ENCODE measurements around the gene AGO3. TPM values are rescaled to one million over a fixed set of nuclear protein-coding genes. Genes with fewer than 3 reads are reported as not detected.

The AGO3 gene
- total and polyA plus RNA-seq, 10 of the 15 experiments (the other 5 are each of a cell fraction or from before 2014, with no cell fraction given): 3.9 to 35.2 (median 12.5) TPM

DNA sequence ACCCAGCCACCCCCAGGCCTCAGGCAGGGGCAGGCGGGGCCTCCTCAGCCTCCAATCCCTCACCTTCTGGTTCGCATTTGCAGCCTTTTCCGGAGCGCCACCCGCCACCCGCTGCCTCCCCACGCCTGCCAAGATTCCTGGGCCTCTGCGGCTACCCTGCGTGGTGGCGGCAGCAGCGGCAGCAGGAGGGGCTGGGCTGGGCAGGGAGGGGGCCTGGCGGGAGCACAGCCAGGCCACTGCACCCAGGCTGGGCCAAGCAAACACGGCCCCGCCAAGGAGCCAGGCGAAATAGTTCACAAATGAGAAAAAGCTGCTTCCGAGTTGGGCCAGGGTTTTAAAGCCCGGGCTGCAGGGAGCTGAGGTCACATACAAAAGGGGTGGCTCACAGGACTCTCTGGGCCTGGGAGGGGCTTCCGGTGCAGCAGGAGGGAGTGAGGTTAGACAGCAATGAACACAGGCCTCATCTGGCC, 184.3 kb downstream of the AGO3 start (continued):
- TF ChIP-seq, protein P1, sequence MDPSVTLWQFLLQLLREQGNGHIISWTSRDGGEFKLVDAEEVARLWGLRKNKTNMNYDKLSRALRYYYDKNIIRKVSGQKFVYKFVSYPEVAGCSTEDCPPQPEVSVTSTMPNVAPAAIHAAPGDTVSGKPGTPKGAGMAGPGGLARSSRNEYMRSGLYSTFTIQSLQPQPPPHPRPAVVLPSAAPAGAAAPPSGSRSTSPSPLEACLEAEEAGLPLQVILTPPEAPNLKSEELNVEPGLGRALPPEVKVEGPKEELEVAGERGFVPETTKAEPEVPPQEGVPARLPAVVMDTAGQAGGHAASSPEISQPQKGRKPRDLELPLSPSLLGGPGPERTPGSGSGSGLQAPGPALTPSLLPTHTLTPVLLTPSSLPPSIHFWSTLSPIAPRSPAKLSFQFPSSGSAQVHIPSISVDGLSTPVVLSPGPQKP (IDR thresholded peaks at IDR 0.05; ENCODE audit: low read depth, low read length): no peak
- TF ChIP-seq, protein P2, sequence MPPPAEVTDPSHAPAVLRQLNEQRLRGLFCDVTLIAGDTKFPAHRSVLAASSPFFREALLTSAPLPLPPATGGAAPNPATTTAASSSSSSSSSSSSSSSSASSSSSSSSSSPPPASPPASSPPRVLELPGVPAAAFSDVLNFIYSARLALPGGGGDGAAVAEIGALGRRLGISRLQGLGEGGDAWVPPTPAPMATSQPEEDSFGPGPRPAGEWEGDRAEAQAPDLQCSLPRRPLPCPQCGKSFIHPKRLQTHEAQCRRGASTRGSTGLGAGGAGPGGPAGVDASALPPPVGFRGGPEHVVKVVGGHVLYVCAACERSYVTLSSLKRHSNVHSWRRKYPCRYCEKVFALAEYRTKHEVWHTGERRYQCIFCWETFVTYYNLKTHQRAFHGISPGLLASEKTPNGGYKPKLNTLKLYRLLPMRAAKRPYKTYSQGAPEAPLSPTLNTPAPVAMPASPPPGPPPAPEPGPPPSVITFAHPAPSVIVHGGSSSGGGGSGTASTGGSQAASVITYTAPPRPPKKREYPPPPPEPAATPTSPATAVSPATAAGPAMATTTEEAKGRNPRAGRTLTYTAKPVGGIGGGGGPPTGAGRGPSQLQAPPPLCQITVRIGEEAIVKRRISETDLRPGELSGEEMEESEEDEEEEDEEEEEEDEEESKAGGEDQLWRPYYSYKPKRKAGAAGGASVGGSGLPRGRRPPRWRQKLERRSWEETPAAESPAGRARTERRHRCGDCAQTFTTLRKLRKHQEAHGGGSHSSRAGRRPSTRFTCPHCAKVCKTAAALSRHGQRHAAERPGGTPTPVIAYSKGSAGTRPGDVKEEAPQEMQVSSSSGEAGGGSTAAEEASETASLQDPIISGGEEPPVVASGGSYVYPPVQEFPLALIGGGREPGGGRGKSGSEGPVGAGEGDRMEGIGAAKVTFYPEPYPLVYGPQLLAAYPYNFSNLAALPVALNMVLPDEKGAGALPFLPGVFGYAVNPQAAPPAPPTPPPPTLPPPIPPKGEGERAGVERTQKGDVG (CRISPR knock-in tag; IDR thresholded peaks at IDR 0.05): no peak
- no peak for TF ChIP-seq FOS (IDR thresholded peaks at IDR 0.05; ENCODE audit: borderline replicate concordance, extremely low read depth, insufficient read length)
- TF ChIP-seq WRNIP1 (IDR thresholded peaks at IDR 0.05; ENCODE audit: borderline replicate concordance, low read depth, low read length): no peak
- no peak for TF ChIP-seq NBN (IDR thresholded peaks at IDR 0.05)
- TF ChIP-seq SMAD1 (IDR thresholded peaks at IDR 0.05; ENCODE audit: low read depth, partially characterized antibody): no peak

DNA sequence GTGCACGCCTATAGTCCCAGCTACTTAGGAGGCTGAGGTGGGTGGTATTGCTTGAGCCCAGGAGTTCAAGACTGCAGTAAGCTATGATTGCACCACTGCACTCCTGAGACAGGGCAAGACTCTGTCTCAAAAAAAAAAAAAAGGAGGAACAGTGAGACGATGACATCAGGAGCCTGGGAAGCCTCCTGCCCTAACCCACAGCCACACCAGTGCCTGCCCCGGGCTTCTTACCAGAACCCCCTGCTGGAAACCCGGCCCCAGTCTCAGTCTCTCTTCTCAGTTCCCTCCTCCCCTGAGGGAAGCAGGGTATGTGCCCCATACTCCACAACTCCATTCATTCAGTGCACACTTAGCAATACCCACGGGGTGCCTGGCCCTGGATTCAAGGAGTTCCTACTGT, 185.0 kb downstream of the AGO3 start:
- ATAC-seq: peak; percentile 41
- no peak for FAIRE-seq
- BruUV-seq (replicated peaks): no TSS peak
- H3K27me3 ChIP-seq (replicated peaks in 1 of 2; ENCODE audit: control insufficient read depth in 2 of 2, insufficient read depth in 2 of 2, low read length in 1 of 2): no peaks in the 10 kb centered on the region; a peak in 2 of 4 replicates
- H4K20me1 ChIP-seq (ENCODE audit: control insufficient read depth, insufficient read depth): no peaks in the 10 kb centered on the region
- DNase-seq (ENCODE audit: low read depth, low spot score): no peak
- in situ Hi-C loops (cut with MboI): no loop called here
- no peaks in the 10 kb centered on the region for H3K36me3 ChIP-seq (ENCODE audit: control insufficient read depth in 2 of 2, insufficient read depth in 2 of 2, low read length in 1 of 2)
- ChIA-PET SMC1A (ENCODE audit: uncharacterized antibody, unreplicated experiment) (no interaction called here), POLR2A (no interaction called here), CTCF (interaction anchor here (1.1 kb wide), 1 partner anchor 18 kb away, joined by 3 read pairs; no protein-coding TSS in a partner anchor), RAD21 (ENCODE audit: unreplicated experiment) (no interaction called here)
- no peak overlapping the region for H3K4me2 ChIP-seq (ENCODE audit: control insufficient read depth, insufficient read depth)
- WGBS (ENCODE audit: insufficient coverage, insufficient replicate concordance, low lambda C conversion rate, missing lambda C conversion rate): 41% methylated on average over 4 of the region's 5 CpGs
- TF ChIP-seq FOXK2 (IDR thresholded peaks at IDR 0.05): no peak
- no peak for TF ChIP-seq SIX5 (IDR thresholded peaks at IDR 0.05; ENCODE audit: low read depth, low read length, severe bottlenecking)
- TF ChIP-seq NR2C1 (IDR thresholded peaks at IDR 0.05): no peak
- TF ChIP-seq POU2F2 (IDR thresholded peaks at IDR 0.05; ENCODE audit: borderline replicate concordance, low read depth, low read length): no peak
- no peak for TF ChIP-seq ETV6 (conservative IDR thresholded peaks at IDR 0.05 in 1 of 2, IDR thresholded peaks at IDR 0.05 in 1 of 2; ENCODE audit: borderline replicate concordance in 1 of 2, low read depth in 1 of 2)
- TF ChIP-seq CEBPB (IDR thresholded peaks at IDR 0.05; ENCODE audit: borderline replicate concordance in 1 of 2, low read depth in 2 of 2, low read length in 2 of 2): no peak
- TF ChIP-seq HDGF (IDR thresholded peaks at IDR 0.05): no peak
- TF ChIP-seq MTA3 (IDR thresholded peaks at IDR 0.05; ENCODE audit: borderline replicate concordance, low read length): no peak
- TF ChIP-seq JUND (IDR thresholded peaks at IDR 0.05; ENCODE audit: low read depth, low read length): no peak
- TF ChIP-seq NFYB (IDR thresholded peaks at IDR 0.05; ENCODE audit: insufficient read depth, low read depth, low read length): no peak
- TF ChIP-seq ZBED1 (IDR thresholded peaks at IDR 0.05; ENCODE audit: borderline replicate concordance): no peak
- TF ChIP-seq TAF1 (IDR thresholded peaks at IDR 0.05; ENCODE audit: borderline replicate concordance, low read depth, low read length): no peak
- no peaks in the 10 kb centered on the region for H3K9me3 ChIP-seq (replicated peaks; ENCODE audit: control insufficient read depth, insufficient read depth, low read length)
- H3K4me3 ChIP-seq: no peak overlapping the region
- H3K9ac ChIP-seq (ENCODE audit: control insufficient read depth, insufficient read depth, low read length): no peak overlapping the region
- H3K4me1 ChIP-seq (ENCODE audit: control insufficient read depth, insufficient read depth, low read length): no peaks in the 10 kb centered on the region
- no peak overlapping the region for H2AFZ ChIP-seq (ENCODE audit: control insufficient read depth, low read depth, low read length)
- no peaks in the 10 kb centered on the region for H3K79me2 ChIP-seq (ENCODE audit: control insufficient read depth, insufficient read depth, low read length)
- intact Hi-C loops (cut with micrococcal nuclease; ENCODE audit: unreplicated experiment): no loop called here
- H3K27ac ChIP-seq (ENCODE audit: control insufficient read depth, insufficient read depth): no peak overlapping the region
